Stimulated activated CD4-positive, alpha-beta T cell treated with anti-CD3 and anti-CD28 coated beads, TNF-alpha, amount 100 ng/mL, for 1 hour (primary cell): ENCODE measurements around the gene KRT74.

Experiments used
- DNase-seq, 3 donors: peaks; one replicate each; pipeline ENCODE4 v3.0.0-alpha.2; 2020; ENCODE audit warnings: low read depth in 3 of 3, low spot score in 1 of 3

The KRT74 gene

DNA sequence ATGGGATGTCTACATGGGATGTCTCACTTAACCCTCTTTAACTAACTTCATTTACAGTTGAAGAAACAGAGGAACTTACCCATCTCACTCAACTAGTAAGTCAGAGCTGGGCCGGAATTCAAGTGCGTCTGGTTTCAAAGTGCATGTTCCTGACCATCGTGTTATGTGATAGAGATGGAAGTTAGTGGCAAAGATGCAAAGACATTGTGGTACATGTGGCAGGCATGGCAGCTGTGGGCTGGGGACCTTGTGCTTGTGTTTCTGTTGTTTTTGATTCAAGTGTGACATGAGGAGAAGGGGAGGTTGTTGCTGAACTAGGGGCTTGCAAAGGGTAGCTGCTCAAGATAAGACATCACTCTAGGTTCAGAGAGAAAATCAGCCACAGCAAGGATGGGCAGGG, 2.3 kb upstream of the KRT74 start:
- DNase-seq = no peak

DNA sequence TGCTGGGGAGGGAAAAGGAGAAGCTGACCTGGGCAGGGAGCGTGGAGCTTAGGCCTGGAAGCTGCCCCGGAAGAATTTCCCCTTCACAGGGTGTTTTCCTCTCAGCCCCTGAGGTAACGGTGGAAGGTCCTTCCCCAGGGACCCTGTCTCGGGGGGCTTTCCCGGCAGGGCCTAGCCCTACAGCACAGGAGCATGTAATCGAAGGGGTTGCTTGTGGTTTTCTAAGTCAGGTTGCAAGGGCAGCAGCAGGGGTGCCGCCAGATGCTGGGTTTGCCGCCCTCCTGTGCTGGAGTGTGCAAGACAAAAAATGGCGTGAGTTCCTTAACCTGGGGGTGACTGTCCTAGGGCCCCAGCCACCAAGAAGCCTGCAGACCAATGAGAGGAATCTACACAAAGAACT, 1.6 kb upstream of the KRT74 start:
- no peak for DNase-seq

DNA sequence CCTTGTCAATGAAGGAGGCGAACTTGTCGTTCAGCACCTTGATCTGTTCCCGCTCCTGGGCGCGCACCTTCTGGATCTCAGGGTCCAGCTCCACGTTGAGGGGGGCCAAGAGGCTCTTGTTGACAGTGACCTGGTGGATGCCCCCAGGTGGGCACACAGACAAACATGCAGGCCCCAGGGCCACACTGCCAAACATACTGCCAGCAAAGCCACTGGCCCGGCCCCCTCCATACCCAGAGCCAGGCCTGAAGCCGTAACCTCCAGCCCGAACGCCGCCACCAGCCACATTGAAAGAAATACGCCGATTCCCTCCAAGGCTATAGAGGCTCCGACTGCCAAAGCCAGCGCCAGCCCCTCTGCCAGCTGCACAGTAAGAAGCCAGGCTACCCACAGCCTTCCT, 337 bp downstream of the KRT74 start:
- DNase-seq = no peak

DNA sequence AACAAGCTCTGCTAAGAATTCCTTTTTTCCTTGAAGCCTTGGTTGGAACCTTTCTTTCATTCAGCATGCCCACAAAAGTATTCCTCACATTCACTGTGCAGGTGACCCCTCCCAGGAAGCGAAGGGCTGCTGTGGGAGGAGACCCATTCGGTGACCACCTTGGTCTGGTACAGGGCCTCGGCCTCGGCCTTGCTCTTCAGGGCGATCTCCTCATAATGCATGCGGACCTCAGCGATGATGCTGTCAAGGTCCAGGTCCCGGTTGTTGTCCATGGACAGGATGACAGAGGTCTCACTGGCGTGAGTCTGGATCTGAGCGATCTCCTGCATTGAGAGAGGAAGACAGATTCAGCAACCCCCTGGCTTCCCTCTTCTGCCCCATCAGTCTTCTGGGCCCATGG, 3.1 kb downstream of the KRT74 start:
- DNase-seq = no peak

DNA sequence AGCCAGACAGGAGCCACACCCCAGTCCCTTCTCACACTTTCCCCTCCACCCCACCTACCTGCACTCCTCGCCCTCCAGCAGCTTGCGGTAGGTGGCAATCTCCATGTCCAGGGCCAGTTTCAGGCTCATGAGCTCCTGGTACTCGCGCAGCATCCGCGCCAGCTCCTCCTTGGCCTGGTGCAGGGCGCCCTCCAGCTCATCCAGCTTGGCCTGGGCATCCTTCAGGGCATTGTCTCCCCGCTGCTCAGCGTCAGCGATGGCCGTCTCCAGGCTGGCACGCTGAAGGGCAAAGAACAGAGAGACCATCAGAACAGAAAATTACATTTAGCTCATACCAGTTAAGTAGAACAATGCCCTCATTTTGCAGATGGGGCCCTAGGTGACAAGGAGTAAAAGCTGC, 5.5 kb downstream of the KRT74 start:
- no peak for DNase-seq

DNA sequence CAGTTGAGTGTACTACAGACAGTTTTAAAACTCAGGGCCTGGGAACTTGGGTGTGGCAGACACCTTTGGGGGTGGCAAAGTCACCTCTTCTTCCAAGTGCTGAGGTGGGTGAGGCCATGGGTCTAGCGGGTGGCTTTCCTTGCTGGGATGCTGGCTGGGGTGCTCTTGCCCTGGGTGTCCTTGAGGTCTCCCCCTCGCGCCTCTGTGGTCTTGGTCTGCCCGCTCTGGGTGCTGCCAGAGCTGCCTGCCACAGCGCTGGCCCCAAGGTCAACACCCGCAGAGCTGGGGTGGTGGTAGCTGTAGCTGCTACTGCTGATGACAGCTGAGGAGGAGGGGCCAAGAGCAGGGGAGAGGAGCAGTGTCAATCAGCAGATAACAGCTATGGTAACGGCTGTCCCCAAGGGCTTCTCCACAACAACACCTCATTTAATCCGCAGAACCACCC, 6.8 kb downstream of the KRT74 start:
- DNase-seq = no peak

DNA sequence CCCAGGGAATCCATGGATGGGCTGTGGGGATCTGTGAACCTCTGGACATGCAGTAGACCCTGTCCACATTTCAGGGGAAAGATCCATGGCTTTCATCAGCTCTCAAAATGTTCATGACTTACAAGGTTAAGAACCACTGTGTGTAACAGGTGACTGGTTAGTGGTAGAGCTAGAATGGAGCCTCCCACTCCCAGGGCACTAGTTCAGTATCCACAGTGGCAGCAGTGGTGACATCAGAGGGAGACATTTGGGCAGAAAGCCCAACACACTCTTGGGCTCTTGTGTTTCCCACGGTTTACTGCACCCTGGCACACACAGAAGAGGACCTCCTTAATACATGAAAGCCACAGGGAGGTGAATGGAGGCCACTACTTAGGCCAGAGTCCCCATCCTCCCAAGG, 9.1 kb downstream of the KRT74 start:
- DNase-seq = no peak

DNA sequence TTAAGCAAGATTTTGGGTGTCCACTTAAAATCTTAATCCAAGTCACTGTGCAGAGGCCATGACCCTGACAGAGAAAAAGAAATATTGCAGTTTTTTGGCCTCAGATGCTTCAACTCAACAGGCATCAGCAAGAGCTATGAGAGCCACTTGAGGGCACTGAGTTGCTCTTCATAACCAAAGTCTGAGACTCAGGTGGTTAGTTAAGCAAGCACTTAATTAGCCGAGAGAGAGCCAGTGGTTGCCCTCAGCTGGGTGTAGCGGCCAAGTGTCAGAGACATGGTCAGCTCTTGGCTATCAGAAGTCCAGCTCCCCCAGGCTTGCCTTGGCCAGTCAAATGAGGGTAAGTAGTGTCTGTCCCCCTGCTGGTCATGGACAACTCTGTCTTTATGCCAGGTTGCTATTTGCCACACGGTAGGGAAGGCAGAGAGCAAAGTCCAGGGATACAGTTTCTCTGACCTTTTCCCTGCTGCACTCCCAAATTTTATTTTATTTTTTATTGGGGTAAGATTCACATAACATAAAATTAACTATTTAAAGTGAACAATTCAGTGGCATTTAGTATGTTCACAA, 11.7 kb downstream of the KRT74 start:
- no peak for DNase-seq

DNA sequence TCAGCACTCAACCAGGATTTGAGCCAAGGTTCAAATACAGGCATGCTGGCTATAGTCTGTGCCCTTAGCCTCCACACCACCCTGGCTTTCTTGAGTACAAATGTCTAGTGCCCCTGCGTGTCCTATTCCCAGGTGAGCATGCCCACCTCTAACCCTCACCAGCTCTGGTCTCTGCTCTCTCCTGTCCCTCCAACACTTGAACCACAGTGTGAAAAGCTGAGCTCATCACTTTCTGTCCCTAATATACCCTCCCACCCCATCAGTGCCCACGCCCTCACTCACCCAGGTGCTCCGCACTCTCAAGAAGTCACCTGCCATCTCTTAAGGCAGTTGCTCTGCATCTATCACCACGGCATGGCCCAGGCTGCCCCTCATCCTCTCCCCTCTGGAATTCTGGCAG, 13.7 kb downstream of the KRT74 start:
- no peak for DNase-seq

DNA sequence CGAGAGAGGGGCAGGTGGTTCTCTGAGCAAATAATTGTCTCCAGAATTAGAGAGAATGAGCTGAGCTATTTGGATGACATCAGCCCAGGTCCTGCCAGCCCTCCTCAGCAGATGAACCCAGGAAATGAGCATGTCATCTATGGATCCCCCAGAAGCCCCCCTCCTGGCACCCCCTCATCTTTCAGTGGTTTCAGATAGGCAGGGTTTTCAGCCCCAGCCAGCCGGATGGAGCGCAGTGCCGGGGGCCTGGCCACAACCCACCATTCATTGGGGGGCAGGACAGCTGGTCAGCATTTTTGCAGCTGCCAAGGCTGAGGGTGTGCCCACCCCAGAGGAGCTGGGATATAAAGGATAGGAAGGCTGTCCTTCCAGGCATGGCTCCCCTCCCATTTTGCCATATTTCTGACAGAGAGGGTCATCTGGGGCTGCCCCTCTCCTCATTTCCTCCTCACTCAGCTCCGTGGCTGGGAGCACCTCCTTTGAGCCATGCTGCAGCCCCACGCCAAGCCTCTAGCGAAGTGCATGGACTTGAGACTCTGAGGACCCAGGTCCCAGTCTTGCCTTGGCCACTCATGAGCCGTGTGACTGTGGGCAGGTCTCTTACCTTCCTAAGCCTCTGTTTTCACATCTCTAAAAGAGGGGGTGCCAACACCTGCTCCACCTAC, 14.7 kb downstream of the KRT74 start:
- no peak for DNase-seq

DNA sequence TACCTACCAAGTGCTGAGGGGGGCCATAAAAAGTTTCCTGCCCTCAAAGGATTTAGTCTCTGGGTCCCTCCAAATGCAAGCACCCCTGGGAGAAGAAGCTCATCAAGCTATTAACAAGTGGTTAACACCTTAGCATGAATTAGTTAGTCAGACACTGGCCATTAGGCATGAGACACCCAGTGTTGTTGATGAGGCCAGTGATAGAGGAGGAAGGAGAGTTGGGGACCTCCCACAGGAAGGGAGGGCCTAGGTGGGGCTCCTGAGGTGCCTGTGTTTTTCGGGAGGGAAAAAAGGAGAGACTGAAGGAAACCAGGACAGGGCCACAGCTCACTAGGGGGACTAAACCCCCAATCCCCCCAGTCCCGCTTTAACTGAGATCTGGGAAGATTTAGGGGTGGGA, 16.2 kb downstream of the KRT74 start:
- no peak for DNase-seq

DNA sequence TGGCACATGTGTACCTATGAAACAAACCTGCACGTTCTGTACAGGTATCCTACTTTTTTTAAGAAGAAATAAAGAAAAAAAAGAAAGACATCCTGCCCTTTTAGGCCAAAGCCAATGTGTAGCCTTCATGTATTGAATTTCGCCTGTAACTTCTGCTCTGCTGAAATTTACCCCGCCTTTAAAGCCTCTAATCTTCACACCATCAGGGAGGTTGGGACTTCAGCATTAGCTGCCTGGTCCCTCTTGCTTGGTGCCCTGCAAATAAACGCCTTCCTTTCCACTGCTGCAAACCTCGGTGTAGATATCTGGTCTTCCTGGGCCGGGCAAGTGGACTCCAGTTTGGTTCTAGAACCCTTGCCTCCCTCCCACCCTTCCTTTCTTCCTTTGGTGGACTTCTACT, 18.1 kb downstream of the KRT74 start:
- DNase-seq = no peak

DNA sequence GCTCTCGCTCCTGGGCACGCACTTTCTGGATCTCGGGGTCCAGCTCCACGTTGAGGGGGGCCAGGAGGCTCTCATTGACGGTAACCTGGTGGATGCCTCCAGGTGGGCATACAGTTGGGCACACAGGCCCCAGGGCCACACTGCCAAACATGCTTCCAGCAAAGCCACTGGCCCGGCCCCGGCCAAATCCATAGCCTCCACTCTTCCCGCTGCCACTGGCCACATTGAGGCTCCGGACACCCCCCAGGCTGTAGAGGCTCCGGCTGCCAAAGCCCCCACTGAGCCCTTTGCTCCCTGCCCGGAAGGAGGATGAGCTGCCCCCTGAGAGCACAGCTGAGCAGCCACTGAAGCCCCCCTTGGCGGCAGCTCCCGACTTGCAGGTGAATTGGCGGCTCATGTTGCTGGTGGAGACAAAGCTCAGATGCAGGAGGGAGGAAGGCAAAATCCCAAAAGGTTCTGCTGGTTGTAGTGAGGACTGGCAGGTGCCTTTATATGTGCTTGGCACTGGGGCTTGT, 20.9 kb downstream of the KRT74 start, which contains the start of gene KRT71:
KRT71 (minus strand) TSS at position 465 of the 515 bp plus-strand sequence; CDS start at position 397, 68 bp downstream.
- no peak for DNase-seq

DNA sequence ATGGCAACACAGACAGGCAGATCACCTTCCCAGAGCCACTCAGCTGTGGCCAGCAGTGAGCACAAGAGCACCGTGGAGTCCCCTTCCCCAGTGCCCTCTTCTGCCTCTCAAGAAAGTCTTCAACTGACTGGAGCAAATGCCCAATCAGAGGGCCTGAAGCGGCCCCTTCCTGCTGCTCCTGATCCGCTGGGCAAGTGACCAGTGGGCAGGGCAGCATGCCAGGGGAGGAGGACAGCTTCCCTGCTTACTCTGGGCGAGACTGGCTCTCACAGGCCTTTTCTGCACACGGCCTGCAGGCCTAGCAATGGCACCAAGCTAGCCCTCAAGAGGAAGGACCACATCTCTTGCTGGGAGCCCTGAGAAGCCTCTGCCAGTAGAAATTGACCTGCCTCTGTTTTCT, 21.6 kb downstream of the KRT74 start:
- DNase-seq = no peak

DNA sequence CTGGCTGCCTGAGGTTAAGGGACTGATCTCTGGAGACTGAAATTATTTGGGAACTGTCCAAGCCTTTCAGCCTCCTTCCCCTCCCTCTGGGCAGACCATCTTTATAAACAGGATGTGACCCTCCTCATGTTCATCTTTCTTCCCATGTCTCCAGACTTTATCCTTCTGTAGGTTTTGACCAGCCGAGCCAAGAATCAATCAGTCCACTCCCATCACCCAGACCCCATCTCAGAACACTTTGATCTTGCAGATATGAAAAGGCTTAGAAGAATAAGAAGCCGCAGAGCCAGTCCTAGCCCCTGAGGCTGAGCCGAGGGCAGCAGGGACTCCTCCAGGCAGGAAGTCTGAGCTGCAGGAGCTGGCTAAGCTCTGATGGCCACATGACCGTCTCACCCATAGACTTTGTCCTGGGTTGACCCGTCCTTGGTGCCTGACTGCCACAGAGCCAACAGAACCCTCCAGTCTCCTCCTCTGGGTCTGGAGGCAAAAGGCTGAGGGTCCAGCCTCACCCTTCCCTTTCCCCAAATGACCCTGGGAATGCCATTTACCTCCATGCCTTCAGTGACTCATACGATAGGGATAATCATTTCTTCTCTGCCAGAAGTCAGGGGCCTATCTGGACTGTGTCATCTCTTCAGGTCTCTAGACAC, 22.3 kb downstream of the KRT74 start:
- no peak for DNase-seq

DNA sequence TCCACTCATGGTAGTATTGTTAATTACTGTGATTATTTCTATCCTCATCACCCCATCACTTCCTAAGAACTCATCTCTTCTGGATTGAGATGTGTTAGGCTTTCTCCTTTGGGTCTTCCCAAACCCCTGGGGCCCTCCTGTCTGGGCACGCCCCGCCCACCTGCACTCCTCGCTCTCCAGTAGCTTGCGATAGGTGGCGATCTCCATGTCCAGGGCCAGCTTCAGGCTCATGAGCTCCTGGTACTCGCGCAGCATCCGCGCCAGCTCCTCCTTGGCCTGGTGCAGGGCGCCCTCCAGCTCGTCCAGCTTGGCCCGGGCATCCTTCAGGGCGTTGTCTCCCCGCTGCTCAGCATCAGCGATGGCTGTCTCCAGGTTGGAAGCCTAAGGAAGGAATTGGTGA, 27.5 kb downstream of the KRT74 start:
- DNase-seq = no peak

DNA sequence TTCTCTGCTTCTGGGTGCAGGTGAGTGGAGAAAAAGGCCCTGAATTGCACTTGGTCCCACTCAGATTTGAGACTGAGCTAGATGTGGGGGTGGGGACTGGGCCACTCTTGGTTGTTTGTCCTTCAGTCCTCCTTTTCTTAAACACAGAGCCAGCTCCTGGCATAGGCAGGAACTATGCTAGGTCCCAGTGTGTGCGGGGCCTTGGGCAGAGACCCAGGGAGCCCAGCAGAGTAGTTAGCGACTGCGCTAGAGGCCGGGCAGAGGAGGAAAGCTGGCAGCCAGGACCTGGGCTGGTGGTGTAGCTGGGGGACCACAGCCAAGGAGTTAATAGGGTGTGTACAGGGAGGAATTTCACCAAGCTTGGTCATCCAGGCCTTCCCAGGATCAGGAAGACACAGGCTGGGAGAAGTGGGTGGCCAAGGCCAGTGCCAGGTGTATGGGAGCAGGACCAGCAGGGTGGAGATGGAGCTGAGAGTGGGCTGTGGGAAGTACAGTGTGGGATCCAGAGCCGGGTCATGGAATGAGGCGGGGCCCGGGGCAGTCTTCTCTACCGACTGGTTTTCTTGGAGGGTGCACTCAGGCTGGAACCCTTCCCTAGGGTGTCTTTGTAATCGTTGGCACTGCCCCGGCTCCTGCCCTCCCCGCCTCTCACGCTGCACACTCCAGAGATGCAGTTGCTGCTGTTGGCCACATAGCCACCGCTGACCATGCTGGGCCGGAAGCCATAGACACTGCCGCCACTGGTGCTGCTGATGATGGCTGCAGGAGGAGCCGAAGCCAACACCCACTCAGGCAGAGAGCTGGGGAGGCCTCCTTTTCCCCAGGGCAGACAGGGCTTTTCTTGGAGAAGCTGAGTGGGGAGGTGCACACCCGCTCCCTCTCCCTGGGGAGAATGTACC, 29.4 kb downstream of the KRT74 start:
- DNase-seq = no peak

DNA sequence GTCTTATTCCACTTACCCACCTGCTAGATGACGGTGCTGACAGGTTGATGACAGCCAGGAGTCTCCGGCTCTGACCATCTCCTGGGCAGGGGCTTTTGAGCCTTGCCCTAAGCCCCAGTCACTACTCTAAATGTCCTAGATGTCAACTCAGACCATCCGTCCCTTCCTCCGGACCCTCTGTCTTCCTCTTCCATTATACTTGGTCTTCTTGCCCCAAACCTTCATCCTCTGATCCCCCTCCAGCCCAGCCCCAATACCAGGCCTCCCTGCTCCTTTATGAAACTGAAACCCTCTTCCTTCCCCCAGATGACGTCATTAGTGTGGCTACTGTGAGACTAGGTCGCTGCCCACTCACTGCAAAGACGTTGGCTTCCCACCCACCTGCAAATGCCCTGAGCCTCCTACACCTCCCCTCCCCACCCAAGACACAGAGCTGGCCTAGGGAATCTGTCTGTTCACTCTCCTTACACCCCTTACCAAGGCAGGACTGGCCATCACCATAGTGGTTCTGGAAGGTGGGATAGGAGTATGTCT, 30.8 kb downstream of the KRT74 start:
- DNase-seq = no peak

DNA sequence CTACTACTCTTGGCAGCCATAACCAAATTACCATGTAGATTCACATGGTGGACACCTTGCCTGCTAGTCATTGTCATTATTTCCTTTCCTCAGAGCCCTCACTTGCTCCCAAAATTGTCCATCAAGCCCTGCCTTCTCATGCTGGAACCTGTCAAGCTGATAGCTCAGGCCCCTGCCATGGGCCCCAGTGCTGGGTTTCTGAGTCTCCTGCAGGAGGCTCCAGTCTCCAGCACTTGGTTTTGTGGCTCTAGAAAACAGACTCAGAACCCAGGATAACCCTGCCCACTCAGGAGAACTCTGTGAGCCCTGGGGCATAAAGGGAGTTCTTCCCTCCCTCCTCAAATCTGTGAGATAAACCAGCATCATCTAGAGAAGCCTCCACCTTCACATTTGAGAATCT, 31.5 kb downstream of the KRT74 start:
- DNase-seq = no peak

DNA sequence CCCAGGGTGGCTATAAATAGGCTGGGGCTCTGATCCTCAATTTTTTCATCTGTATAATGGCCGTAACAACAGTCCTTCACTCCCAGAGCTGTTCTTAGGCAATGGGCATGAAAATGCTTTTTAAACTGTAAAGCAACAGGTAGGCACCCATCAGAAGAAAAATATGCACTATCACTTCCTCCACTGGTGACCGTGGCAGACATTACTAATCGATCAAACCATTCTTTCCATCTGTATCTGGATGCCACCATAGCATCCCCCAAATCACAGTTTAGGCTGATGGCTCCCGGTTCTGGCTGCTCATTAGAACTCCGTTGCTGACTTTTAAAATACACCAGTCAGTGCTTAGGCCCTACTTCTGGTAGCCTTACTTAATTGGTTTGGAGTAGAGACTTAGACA, 31.9 kb downstream of the KRT74 start:
- DNase-seq = no peak

DNA sequence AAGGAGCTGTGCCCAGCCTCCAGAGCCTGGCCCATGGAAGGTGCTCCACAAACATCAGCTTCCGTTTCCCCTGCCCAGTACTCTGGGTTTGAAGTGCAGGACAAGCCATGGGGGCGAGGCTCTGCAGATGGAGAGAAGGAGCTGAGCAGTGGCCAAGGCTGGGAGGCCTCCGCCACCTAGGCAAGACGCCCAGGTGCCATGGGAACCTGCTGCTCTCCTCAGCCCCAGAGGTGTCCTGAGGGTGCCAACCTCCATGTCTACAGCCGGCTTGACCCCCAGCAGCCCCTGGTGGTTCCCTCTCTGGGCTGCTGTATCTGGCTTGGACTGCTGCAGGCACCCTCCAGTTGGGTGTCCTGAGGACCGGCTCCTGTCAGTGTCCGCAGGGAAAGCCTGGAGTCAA, 33.1 kb downstream of the KRT74 start:
- DNase-seq = no peak
